Measurements from ENCODE around the gene PLEKHG5. TPM values are rescaled to one million over a fixed set of nuclear protein-coding genes. Genes with fewer than 3 reads are reported as not detected.
"Not testable (repeated sequence)": the region's sequence is repeated elsewhere in the genome, so short reads cannot be mapped to it uniquely, and the experiment has no call there.

Gene PLEKHG5
- total RNA-seq, 2 experiments from 2014 or later = 2.1 to 2.2 TPM

GRCh38 chr1:6443339-6444115 lies 47.9 kb downstream of the PLEKHG5 start:
- POLR2A ChIA-PET = no interaction called here
- CTCF ChIA-PET = no interaction called here

- ChIA-PET POLR2A (no interaction called here), CTCF (interaction anchor here (5.1 to 5.9 kb wide), 2 partner anchors 9 to 20 kb away, joined by 40 to 59 read pairs; partner anchors contain the start of gene HES2)
Observed at GRCh38 chr1:6441586-6441985, 49.9 kb downstream of the PLEKHG5 start.

- POLR2A ChIA-PET = no interaction called here
- CTCF ChIA-PET = interaction anchor here (1.0 to 5.9 kb wide), 6 partner anchors 10 to 202 kb away, joined by 3 to 59 read pairs (median 17); partner anchors contain the start of gene HES2
Observed at GRCh38 chr1:6440198-6441126, 51.0 kb downstream of the PLEKHG5 start.

GRCh38 chr1:6438047-6438525 lies 53.4 kb downstream of the PLEKHG5 start:
- ChIA-PET CTCF (interaction anchor here (0.5 to 5.9 kb wide), 29 partner anchors 8 to 193 kb away, joined by 3 to 59 read pairs (median 4); partner anchors contain the start of genes ESPN and HES2), POLR2A (no interaction called here)

- POLR2A ChIA-PET = not testable (repeated sequence)
- CTCF ChIA-PET = interaction anchor here (0.5 to 5.9 kb wide), 25 partner anchors 9 to 190 kb away, joined by 3 to 59 read pairs (median 5); partner anchors contain the start of genes ESPN and HES2
Observed at GRCh38 chr1:6437012-6437700, 54.3 kb downstream of the PLEKHG5 start.

GRCh38 chr1:6436277-6436676 lies 55.2 kb downstream of the PLEKHG5 start:
- POLR2A ChIA-PET = not testable (repeated sequence)

GRCh38 chr1:6435547-6435946 lies 55.9 kb downstream of the PLEKHG5 start:
- ChIA-PET CTCF (interaction anchor here (0.6 to 0.9 kb wide), 2 partner anchors 13 to 39 kb away, joined by 3 read pairs; no protein-coding TSS in a partner anchor), POLR2A (no interaction called here)

More at GRCh38 chr1:6436277-6436676, 55.2 kb downstream of the PLEKHG5 start:
- CTCF ChIA-PET = not testable (repeated sequence)

GRCh38 chr1:6435129-6435528 lies 56.3 kb downstream of the PLEKHG5 start:
- POLR2A ChIA-PET = no interaction called here
- CTCF ChIA-PET = interaction anchor here (0.6 to 0.9 kb wide), 2 partner anchors 12 to 39 kb away, joined by 3 read pairs; no protein-coding TSS in a partner anchor

GRCh38 chr1:6434186-6434585 lies 57.3 kb downstream of the PLEKHG5 start:
- CTCF ChIA-PET = no interaction called here
- POLR2A ChIA-PET = no interaction called here

GRCh38 chr1:6431645-6432579 lies 59.6 kb downstream of the PLEKHG5 start:
- POLR2A ChIA-PET = not testable (repeated sequence)
- CTCF ChIA-PET = interaction anchor here (0.6 to 1.8 kb wide), 5 partner anchors 9 to 486 kb away, joined by 3 to 6 read pairs (median 3); no protein-coding TSS in a partner anchor

- CTCF ChIA-PET = interaction anchor here (0.6 to 1.2 kb wide), 3 partner anchors 183 to 367 kb away, joined by 3 read pairs; no protein-coding TSS in a partner anchor
- POLR2A ChIA-PET = interaction anchor here (0.5 kb wide), 1 partner anchor 35 kb away, joined by 3 read pairs; no protein-coding TSS in a partner anchor
Observed at GRCh38 chr1:6429660-6430411, 61.6 kb downstream of the PLEKHG5 start.

- POLR2A ChIA-PET, CTCF ChIA-PET: not testable (repeated sequence)
Observed at GRCh38 chr1:6428453-6428852, 63.0 kb downstream of the PLEKHG5 start.

GRCh38 chr1:6427441-6428390 lies 63.8 kb downstream of the PLEKHG5 start:
- CTCF ChIA-PET = interaction anchor here (0.7 to 0.9 kb wide), 2 partner anchors 10 to 13 kb away, joined by 3 to 4 read pairs; no protein-coding TSS in a partner anchor
- POLR2A ChIA-PET = no interaction called here

GRCh38 chr1:6426972-6427350 lies 64.5 kb downstream of the PLEKHG5 start:
- POLR2A ChIA-PET = no interaction called here
- CTCF ChIA-PET = interaction anchor here (0.7 kb wide), 1 partner anchor 12 kb away, joined by 3 read pairs; no protein-coding TSS in a partner anchor

GRCh38 chr1:6426277-6426971 lies 65.0 kb downstream of the PLEKHG5 start:
- ChIA-PET CTCF (interaction anchor here (0.6 to 0.9 kb wide), 4 partner anchors 12 to 220 kb away, joined by 3 to 6 read pairs (median 5); no protein-coding TSS in a partner anchor), POLR2A (no interaction called here)
